HepG2 (cell line): Measurements from ENCODE around the gene ERBB3. TPM values are rescaled to one million over a fixed set of nuclear protein-coding genes. Genes with fewer than 3 reads are reported as not detected.

Experiments
- ETV5 ChIP-seq: IDR thresholded peaks from 2 replicates; pipeline ENCODE4 v1.6.1; 2018; ENCODE audit warnings: missing biosample characterization, missing genetic modification reagents, inconsistent platforms, borderline replicate concordance
- FOSL1 ChIP-seq: sonication (generic); formaldehyde crosslinking; IDR thresholded peaks from 2 replicates; pipeline ENCODE4 v1.9.0; 2021; ENCODE audit warnings: missing genetic modification reagents, borderline replicate concordance
- HNRNPUL1 ChIP-seq: fragments of 200-400 bp; formaldehyde crosslinking; IDR thresholded peaks from 2 replicates; pipeline ENCODE4 v1.6.1; 2017; ENCODE audit warnings: low read depth, mild to moderate bottlenecking, low read length, moderate library complexity
- IKZF1 ChIP-seq: fragments of 450-650 bp; IDR thresholded peaks from 2 replicates; pipeline ENCODE4 v1.7.1; 2016
- JUNB ChIP-seq: sonication (generic); formaldehyde crosslinking; IDR thresholded peaks from 2 replicates; pipeline ENCODE4 v1.8.0; 2022; ENCODE audit warnings: missing genetic modification reagents, mild to moderate bottlenecking, borderline replicate concordance
- KLF16 ChIP-seq, 2 experiments: sonication (generic) in 1 of 2; formaldehyde crosslinking in 1 of 2; IDR thresholded peaks; 2 replicates each; pipeline versions ENCODE4 v1.6.1 to v1.8.0; 2016 to 2023; ENCODE audit warnings: missing genetic modification reagents in 2 of 2, missing compliant biosample characterization in 1 of 2
- KLF9 ChIP-seq: IDR thresholded peaks from 2 replicates; pipeline ENCODE4 v1.6.1; 2016; ENCODE audit warnings: low read depth
- MEF2D ChIP-seq: sonication (generic); formaldehyde crosslinking; IDR thresholded peaks from 2 replicates; pipeline ENCODE4 v1.5.1; 2020; ENCODE audit warnings: mild to moderate bottlenecking, missing genetic modification reagents
- REXO4 ChIP-seq: sonication (generic); formaldehyde crosslinking; IDR thresholded peaks from 2 replicates; pipeline ENCODE4 v1.8.0; 2022; ENCODE audit warnings: missing genetic modification reagents, mild to moderate bottlenecking, borderline replicate concordance
- SAP130 ChIP-seq: IDR thresholded peaks from 2 replicates; pipeline ENCODE4 v1.6.1; 2016; ENCODE audit warnings: low read depth
- SATB2 ChIP-seq: sonication (generic); formaldehyde crosslinking; IDR thresholded peaks from 2 replicates; pipeline ENCODE4 v1.5.0; 2020; ENCODE audit warnings: missing genetic modification reagents
- ZNF510 ChIP-seq: sonication (generic); formaldehyde crosslinking; IDR thresholded peaks from 2 replicates; pipeline ENCODE4 v1.4.0; 2020; ENCODE audit warnings: low read depth, mild to moderate bottlenecking, missing genetic modification reagents
- ZSCAN9 ChIP-seq: IDR thresholded peaks from 2 replicates; pipeline ENCODE4 v1.6.1; 2016; ENCODE audit warnings: borderline replicate concordance
- polyA plus RNA-seq, 8 experiments: library from polyadenylated mRNA; depleted of rRNA in 3 of 8; stranded (reverse) in 7 of 8; unstranded in 1 of 8; fragments of >200 nt; fragmentation: Illumina TruSeq in 4 of 8; extraction: Trizol in 4 of 8; gene quantifications; 2 replicates each; pipeline versions ENCODE4 v1.2.1 to v1.2.3, GENCODE V29; 2011 to 2016; ENCODE audit warnings: low read depth in 4 of 8, missing spikeins in 1 of 8, mixed read lengths in 1 of 8; ENCODE audit not compliant: insufficient read depth in 1 of 8
- total RNA-seq, 5 experiments: library from RNA; depleted of rRNA; stranded (reverse); fragments of >200 nt; fragmentation: Illumina TruSeq; extraction: Trizol; gene quantifications; 2 replicates each; pipeline ENCODE4 v1.2.3, GENCODE V29; 2016; ENCODE audit warnings: low read depth in 1 of 5
- TF ChIP-seq, protein P1 (sequence below): sonication (generic); formaldehyde crosslinking; IDR thresholded peaks from 2 replicates; pipeline ENCODE4 v1.4.0; 2020; ENCODE audit warnings: missing genetic modification reagents
- TF ChIP-seq, protein P2 (sequence below): conservative IDR thresholded peaks from 2 replicates; pipeline ENCODE4 v1.6.1; 2018; ENCODE audit warnings: missing genetic modification reagents
- TF ChIP-seq, protein P3 (sequence below): sonication (generic); formaldehyde crosslinking; IDR thresholded peaks from 2 replicates; pipeline ENCODE4 v1.4.0; 2020; ENCODE audit warnings: mild to moderate bottlenecking, missing genetic modification reagents

ERBB3 gene
- total and polyA plus RNA-seq, 2 of the 13 experiments (the other 11 are each of a cell fraction or from before 2014, with no cell fraction given), result 93.6 to 358 TPM

DNA sequence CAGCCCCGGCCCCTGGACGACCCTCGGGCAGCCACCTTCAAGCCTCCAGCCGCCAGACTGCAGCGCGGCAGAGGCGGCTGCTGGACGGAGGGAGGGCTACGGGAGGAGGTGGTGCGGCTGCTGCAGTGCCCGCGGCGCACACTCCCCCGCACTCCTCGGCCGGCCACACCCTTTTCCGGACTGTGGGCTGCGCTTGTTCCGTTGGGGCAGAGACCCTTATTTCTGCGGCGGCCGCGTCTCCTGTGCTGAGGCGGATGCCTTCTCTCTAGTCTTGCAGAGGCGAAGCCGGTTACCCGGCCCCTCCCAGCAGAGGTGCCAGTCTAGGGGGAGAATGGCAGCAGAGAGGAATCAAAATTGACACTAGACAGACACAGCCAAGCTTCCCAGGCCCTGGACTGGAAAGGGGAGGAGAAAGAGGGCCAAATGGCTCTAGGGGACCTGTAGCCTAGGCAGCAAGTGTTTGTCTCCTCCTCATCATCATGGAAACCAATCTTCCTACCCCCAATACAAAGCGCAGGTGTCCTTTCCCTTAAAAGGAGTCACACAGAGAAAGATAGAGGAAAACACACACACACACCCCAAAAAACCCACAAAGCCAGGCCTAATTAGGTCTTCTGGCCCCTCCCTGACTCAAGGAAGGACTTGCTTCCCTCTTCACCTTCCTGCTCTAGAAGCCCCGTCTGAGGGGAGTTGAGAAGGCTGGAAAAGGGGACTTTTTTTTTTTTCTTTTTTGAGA, 49.4 kb downstream of the ERBB3 start (continued):
- TF ChIP-seq, protein P1, sequence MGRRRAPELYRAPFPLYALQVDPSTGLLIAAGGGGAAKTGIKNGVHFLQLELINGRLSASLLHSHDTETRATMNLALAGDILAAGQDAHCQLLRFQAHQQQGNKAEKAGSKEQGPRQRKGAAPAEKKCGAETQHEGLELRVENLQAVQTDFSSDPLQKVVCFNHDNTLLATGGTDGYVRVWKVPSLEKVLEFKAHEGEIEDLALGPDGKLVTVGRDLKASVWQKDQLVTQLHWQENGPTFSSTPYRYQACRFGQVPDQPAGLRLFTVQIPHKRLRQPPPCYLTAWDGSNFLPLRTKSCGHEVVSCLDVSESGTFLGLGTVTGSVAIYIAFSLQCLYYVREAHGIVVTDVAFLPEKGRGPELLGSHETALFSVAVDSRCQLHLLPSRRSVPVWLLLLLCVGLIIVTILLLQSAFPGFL (CRISPR knock-in tag), result no peak
- TF ChIP-seq HNRNPUL1, result no peak
- no peak for TF ChIP-seq ZNF510
- TF ChIP-seq KLF9, result peak; percentile 65; the same call in 1 of the 2 replicates
- TF ChIP-seq SAP130 (CRISPR knock-in tag), result peak; percentile 81
- no peak for TF ChIP-seq FOSL1
- TF ChIP-seq ETV5 (CRISPR knock-in tag), result peak; percentile 47; the same call in 1 of the 2 replicates
- 0 out of 2 replicates have a peak, but pooled peaks have one; percentile 33 for TF ChIP-seq MEF2D (CRISPR knock-in tag)
- TF ChIP-seq, protein P2, sequence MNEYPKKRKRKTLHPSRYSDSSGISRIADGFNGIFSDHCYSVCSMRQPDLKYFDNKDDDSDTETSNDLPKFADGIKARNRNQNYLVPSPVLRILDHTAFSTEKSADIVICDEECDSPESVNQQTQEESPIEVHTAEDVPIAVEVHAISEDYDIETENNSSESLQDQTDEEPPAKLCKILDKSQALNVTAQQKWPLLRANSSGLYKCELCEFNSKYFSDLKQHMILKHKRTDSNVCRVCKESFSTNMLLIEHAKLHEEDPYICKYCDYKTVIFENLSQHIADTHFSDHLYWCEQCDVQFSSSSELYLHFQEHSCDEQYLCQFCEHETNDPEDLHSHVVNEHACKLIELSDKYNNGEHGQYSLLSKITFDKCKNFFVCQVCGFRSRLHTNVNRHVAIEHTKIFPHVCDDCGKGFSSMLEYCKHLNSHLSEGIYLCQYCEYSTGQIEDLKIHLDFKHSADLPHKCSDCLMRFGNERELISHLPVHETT (CRISPR knock-in tag), result no peak
- no peak for TF ChIP-seq REXO4 (CRISPR knock-in tag)
- TF ChIP-seq, protein P3, sequence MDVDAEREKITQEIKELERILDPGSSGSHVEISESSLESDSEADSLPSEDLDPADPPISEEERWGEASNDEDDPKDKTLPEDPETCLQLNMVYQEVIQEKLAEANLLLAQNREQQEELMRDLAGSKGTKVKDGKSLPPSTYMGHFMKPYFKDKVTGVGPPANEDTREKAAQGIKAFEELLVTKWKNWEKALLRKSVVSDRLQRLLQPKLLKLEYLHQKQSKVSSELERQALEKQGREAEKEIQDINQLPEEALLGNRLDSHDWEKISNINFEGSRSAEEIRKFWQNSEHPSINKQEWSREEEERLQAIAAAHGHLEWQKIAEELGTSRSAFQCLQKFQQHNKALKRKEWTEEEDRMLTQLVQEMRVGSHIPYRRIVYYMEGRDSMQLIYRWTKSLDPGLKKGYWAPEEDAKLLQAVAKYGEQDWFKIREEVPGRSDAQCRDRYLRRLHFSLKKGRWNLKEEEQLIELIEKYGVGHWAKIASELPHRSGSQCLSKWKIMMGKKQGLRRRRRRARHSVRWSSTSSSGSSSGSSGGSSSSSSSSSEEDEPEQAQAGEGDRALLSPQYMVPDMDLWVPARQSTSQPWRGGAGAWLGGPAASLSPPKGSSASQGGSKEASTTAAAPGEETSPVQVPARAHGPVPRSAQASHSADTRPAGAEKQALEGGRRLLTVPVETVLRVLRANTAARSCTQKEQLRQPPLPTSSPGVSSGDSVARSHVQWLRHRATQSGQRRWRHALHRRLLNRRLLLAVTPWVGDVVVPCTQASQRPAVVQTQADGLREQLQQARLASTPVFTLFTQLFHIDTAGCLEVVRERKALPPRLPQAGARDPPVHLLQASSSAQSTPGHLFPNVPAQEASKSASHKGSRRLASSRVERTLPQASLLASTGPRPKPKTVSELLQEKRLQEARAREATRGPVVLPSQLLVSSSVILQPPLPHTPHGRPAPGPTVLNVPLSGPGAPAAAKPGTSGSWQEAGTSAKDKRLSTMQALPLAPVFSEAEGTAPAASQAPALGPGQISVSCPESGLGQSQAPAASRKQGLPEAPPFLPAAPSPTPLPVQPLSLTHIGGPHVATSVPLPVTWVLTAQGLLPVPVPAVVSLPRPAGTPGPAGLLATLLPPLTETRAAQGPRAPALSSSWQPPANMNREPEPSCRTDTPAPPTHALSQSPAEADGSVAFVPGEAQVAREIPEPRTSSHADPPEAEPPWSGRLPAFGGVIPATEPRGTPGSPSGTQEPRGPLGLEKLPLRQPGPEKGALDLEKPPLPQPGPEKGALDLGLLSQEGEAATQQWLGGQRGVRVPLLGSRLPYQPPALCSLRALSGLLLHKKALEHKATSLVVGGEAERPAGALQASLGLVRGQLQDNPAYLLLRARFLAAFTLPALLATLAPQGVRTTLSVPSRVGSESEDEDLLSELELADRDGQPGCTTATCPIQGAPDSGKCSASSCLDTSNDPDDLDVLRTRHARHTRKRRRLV (CRISPR knock-in tag), result no peak
- peak in 1 of 2 experiments; percentile 49; a peak in 1 of 4 replicates for TF ChIP-seq KLF16 (CRISPR knock-in tag; IDR thresholded peaks at IDR 0.05)
- TF ChIP-seq ZSCAN9 (CRISPR knock-in tag), result no peak
- no peak for TF ChIP-seq SATB2 (CRISPR knock-in tag)
- no peak for TF ChIP-seq IKZF1
- TF ChIP-seq JUNB (CRISPR knock-in tag), result no peak
